Mucosa of rectum (tissue), 2 donors: Measurements from ENCODE around the gene REXO5.
"Not testable (repeated sequence)": the region's sequence is repeated elsewhere in the genome, so short reads cannot be mapped to it uniquely, and the experiment has no call there.

ENCODE experiments used
- H3K27ac ChIP-seq, 2 donors: one replicate each; pipeline ENCODE4 v1.7.0; 2013; ENCODE audit warnings: inconsistent platforms in 2 of 2, low read depth in 2 of 2, low read length in 2 of 2
- H3K27me3 ChIP-seq, 2 donors: one replicate each; pipeline ENCODE4 v1.7.0; 2013; ENCODE audit warnings: low read length in 2 of 2; ENCODE audit not compliant: control insufficient read depth in 2 of 2, insufficient read depth in 2 of 2
- H3K36me3 ChIP-seq, 2 donors: one replicate each; pipeline ENCODE4 v1.7.0; 2013; ENCODE audit warnings: low read length in 2 of 2; ENCODE audit not compliant: control insufficient read depth in 2 of 2, insufficient read depth in 2 of 2
- H3K4me1 ChIP-seq, 2 donors: one replicate each; pipeline ENCODE4 v1.7.0; 2013; ENCODE audit warnings: low read length in 2 of 2, mild to moderate bottlenecking in 1 of 2; ENCODE audit not compliant: control insufficient read depth in 2 of 2, insufficient read depth in 2 of 2
- H3K4me3 ChIP-seq, 2 donors: one replicate each; pipeline ENCODE4 v1.7.0; 2013; ENCODE audit warnings: low read length in 2 of 2
- H3K9ac ChIP-seq, 2 donors: one replicate each; pipeline ENCODE4 v1.7.0; 2013; ENCODE audit warnings: low read length in 2 of 2, low read depth in 1 of 2, mild to moderate bottlenecking in 1 of 2
- H3K9me3 ChIP-seq, 2 donors: one replicate each; pipeline ENCODE4 v1.7.0; 2013; ENCODE audit warnings: low read length in 2 of 2; ENCODE audit not compliant: control insufficient read depth in 2 of 2
- donor health status: healthy.
- donor health status: Normal muscosa, but diverticular disease.

REXO5 gene

DNA sequence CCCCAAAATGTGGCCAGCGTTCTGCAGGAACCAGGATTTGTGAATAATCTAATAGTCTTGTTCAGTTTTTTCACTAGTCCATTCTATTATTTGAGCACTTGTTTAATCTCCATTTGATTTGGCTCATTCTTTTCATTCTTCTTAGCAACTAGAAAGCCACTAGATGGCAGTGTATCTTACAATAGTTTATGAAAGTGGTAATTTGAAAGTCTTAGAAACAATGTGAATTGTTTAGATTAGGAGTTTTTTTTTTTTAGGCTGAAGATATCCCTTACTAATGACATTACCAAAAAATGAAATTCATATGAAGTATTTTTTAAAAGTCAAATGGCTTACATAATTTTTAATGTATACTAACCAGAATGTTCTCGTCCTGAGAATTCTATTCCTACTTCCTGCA, 6.7 kb upstream of the REXO5 start:
- Histone ChIP-seq H3K27me3 (no peaks in the 10 kb centered on the region), H3K9me3 (no peaks in the 10 kb centered on the region), H3K4me1 (no peaks in the 10 kb centered on the region), H3K27ac (no peak overlapping the region), H3K9ac (no peak overlapping the region), H3K36me3 (peaks cover 12 to 14% of the 10 kb centered on the region in 2 donors), H3K4me3 (no peak overlapping the region)

- H3K36me3 ChIP-seq, result peaks cover 12% of the 10 kb centered on the region in 2 donors
- no peaks in the 10 kb centered on the region for H3K27me3 ChIP-seq
- peaks cover 0 to 4% of the 10 kb centered on the region in 2 donors for H3K4me1 ChIP-seq
- H3K27ac ChIP-seq, result no peak overlapping the region
- no peak overlapping the region for H3K4me3 ChIP-seq
- H3K9ac ChIP-seq, result no peak overlapping the region
- no peaks in the 10 kb centered on the region for H3K9me3 ChIP-seq
Measured at GRCh38 chr16:20801278-20801677, 5.0 kb upstream of the REXO5 start.

DNA sequence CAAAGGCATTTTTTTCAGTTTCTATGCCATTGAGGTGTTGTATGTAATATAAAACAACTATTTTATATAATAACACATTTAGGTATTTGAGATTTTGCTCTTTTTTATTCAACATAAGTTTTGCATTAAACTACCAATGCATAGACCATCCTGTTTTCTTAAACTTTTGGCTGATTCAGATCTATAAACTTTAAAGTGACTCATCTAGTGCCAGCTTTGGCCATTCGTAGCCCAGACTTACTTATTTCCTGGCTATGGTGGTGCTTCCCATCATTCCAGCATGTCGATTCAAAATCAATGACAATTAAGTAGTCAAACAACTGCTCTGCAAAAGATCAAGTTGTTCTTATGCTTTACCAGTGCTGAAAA, 3.2 kb upstream of the REXO5 start:
- no peak overlapping the region for H3K27ac ChIP-seq
- peaks cover 5 to 9% of the 10 kb centered on the region in 2 donors for H3K36me3 ChIP-seq

GRCh38 chr16:20803561-20804214, 2.6 kb upstream of the REXO5 start:
- H3K4me1 ChIP-seq, result peaks cover 5 to 9% of the 10 kb centered on the region in 2 donors
- H3K27ac ChIP-seq, result no peak overlapping the region
- no peak overlapping the region for H3K4me3 ChIP-seq
- H3K9ac ChIP-seq, result no peak overlapping the region
- H3K9me3 ChIP-seq, result no peaks in the 10 kb centered on the region
- peaks cover 5% of the 10 kb centered on the region in 2 donors for H3K36me3 ChIP-seq
- H3K27me3 ChIP-seq, result no peaks in the 10 kb centered on the region

More for the DNA sequence above, 3.2 kb upstream of the REXO5 start:
- Histone ChIP-seq H3K27me3 (no peaks in the 10 kb centered on the region), H3K9me3 (no peaks in the 10 kb centered on the region), H3K4me1 (peaks cover 5 to 9% of the 10 kb centered on the region in 2 donors), H3K4me3 (no peak overlapping the region), H3K9ac (no peak overlapping the region)

DNA sequence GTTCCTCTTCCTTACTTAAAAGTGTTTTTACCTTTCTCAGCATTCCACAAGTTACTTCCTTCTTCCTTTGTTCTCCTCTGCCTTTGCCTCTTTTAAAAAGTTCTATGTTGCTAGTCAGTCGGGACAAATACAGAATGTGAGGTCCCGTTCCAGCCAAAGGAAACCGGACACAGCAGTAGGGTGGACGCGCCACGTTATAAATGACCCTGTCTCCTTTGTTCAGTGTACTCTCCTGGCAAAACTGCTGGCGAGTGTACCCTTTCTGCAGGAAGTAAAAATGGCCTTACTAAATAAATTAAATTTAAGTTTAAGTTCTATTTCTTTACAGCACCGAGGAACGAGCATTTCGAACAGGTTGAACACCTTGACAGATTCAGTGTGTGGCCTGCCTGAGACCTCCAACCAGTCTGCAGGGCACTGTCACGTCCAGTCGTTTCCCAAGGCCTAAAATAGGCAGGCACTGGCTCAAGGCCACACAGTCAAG, 601 bp upstream of the REXO5 start:
- H3K9me3 ChIP-seq, H3K36me3 ChIP-seq, H3K27me3 ChIP-seq, H3K4me1 ChIP-seq: not testable (repeated sequence)
- peak overlapping the region; percentile 92 to 96 for H3K27ac ChIP-seq
- peak overlapping the region; percentile 92 to 95 for H3K4me3 ChIP-seq
- peak overlapping the region; percentile 90 to 97 for H3K9ac ChIP-seq

DNA sequence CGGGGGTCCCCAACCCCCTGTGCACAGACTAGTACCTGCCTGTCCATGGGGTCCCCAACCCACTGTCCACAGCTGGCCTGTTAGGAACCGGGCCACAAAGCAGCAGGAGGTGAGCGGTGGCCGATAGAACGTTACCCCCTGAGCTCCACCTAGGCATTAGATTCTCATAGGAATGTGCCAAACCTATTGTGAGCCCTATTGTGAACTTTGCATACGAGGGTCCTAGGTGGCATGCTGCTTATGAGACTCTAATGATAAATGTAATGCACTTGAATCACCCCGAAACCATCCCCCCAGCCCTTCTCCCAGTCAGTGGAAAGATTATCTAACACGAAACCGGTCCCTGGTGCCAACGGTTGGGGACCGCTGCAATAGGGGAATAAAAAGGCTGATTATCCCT, 1.5 kb downstream of the REXO5 start:
- Histone ChIP-seq H3K4me1 (peaks cover 5 to 9% of the 10 kb centered on the region in 2 donors), H3K36me3 (no peaks in the 10 kb centered on the region), H3K9ac (no peak overlapping the region), H3K4me3 (no peak overlapping the region), H3K27me3 (no peaks in the 10 kb centered on the region), H3K27ac (no peak overlapping the region), H3K9me3 (no peaks in the 10 kb centered on the region)

DNA sequence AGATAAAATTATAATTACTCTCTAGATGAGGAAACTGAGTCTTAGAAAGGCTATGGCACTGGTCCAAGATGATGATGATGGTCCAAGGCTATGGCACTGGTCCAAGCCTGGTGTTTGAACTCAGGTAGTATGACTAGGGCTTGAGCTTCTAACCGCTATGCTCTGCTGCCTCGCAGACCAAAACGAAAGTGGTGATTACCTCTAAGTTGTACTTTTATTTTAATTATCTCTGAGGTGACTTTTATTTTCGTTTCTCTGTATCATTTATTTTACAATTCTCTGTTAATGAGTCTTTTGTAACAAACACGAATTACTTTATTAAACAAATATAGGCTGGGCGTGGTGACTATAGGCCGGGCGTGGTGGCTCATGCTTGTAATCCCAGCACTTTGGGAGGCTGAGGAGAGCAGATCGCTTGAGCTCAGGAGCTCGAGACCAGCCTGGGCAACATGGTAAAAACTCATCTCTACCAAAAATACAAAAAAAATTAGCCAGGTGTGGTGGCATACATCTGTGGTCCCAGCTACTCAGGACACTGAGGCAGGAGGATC, 5.6 kb downstream of the REXO5 start:
- H3K9ac ChIP-seq, result no peak overlapping the region
- H3K4me3 ChIP-seq, result peak overlapping the region in 1 of 2 donors; percentile 22
- H3K36me3 ChIP-seq, result no peaks in the 10 kb centered on the region
- H3K4me1 ChIP-seq, result peaks cover 4% of the 10 kb centered on the region in 2 donors
- no peaks in the 10 kb centered on the region for H3K9me3 ChIP-seq
- H3K27me3 ChIP-seq, result no peaks in the 10 kb centered on the region
- no peak overlapping the region for H3K27ac ChIP-seq

- H3K36me3 ChIP-seq, result no peaks in the 10 kb centered on the region
- H3K4me3 ChIP-seq, result peak overlapping the region in 1 of 2 donors; percentile 22
- H3K27me3 ChIP-seq, result no peaks in the 10 kb centered on the region
- no peaks in the 10 kb centered on the region for H3K9me3 ChIP-seq
- H3K9ac ChIP-seq, result no peak overlapping the region
- H3K27ac ChIP-seq, result no peak overlapping the region
- no peaks in the 10 kb centered on the region for H3K4me1 ChIP-seq
Measured at GRCh38 chr16:20812510-20812909, 6.2 kb downstream of the REXO5 start.

DNA sequence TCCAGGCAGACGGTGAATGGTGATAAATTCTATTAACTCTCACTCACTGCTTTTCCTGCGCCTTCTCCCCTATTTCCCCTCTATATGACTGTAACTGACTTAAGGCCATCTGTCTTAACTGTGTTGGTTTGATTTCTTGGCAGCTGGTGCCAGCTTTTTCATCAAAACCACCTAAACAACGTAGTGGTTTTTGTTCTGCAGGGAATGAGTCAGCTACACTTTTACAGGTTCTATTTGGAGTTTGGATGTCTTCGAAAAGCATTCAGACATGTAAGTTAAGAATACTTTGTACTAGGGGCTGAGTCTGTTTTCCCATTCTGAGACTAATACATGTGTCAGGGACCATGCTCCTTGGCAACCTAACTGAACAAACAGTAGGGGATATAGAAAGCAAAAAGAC, 8.5 kb downstream of the REXO5 start:
- H3K36me3 ChIP-seq, result peaks cover 0 to 2% of the 10 kb centered on the region in 2 donors
- no peak overlapping the region for H3K9ac ChIP-seq
- no peaks in the 10 kb centered on the region for H3K27me3 ChIP-seq
- H3K9me3 ChIP-seq, result no peaks in the 10 kb centered on the region
- H3K4me3 ChIP-seq, result no peak overlapping the region
- H3K27ac ChIP-seq, result no peak overlapping the region
- H3K4me1 ChIP-seq, result no peaks in the 10 kb centered on the region

DNA sequence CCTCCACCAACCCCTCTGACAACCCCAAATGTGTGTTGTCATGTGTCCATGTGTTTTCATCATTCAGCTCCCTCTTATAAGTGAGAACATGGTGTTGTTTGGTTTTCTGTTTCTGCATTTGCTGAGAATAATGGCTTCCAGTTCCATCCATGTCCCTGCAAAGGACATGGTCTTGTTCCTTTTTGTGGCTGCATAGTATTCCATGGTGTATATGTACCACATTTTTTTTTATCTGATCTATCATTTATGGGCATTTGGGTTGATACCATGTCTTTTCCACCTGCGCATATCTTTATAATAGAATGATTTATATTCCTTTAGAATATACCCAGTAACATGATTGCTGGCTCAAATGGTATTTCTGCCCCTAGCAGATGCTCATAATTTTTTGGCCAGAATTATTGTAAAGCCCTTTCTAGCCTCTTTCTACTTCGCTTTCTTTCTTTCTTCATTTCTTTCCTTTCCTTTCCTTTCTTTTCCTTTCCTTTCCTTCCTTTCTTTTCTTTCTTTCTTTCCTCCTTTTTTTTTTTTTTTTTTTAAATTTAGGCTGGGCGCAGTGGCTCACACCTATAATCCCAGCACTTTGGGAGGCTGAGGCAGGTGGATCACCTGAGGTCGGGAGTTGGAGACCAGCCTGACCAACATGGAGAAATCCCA, 12.7 kb downstream of the REXO5 start:
- H3K27me3 ChIP-seq, result no peaks in the 10 kb centered on the region
- H3K4me3 ChIP-seq, result no peak overlapping the region
- H3K9ac ChIP-seq, result no peak overlapping the region
- H3K9me3 ChIP-seq, result no peaks in the 10 kb centered on the region
- peaks cover 0 to 14% of the 10 kb centered on the region in 2 donors for H3K36me3 ChIP-seq
- no peaks in the 10 kb centered on the region for H3K4me1 ChIP-seq
- no peak overlapping the region for H3K27ac ChIP-seq
